ENCODE measurements around the gene LRRC46. TPM values are rescaled to one million over a fixed set of nuclear protein-coding genes. Genes with fewer than 3 reads are reported as not detected.

Gene LRRC46
- total RNA-seq, 1 donor = not detected

GRCh38 chr17:47813512-47814031, 17.9 kb upstream of the LRRC46 start:
- no peak overlapping the region for H3K4me3 ChIP-seq (ENCODE audit: low read depth, low read length)
- TF ChIP-seq CTCF (IDR thresholded peaks at IDR 0.05; ENCODE audit: insufficient read depth, low read length) = no peak
- DNase-seq (ENCODE audit: low read depth) = no peak

- no peak overlapping the region for H3K4me3 ChIP-seq (ENCODE audit: low read depth, low read length)
- DNase-seq (ENCODE audit: low read depth) = no peak
- TF ChIP-seq CTCF (IDR thresholded peaks at IDR 0.05; ENCODE audit: insufficient read depth, low read length) = no peak
Observed at GRCh38 chr17:47815106-47815918, 16.2 kb upstream of the LRRC46 start.

GRCh38 chr17:47816111-47816735, 15.2 kb upstream of the LRRC46 start:
- no peak overlapping the region for H3K4me3 ChIP-seq (ENCODE audit: low read depth, low read length)
- TF ChIP-seq CTCF (IDR thresholded peaks at IDR 0.05; ENCODE audit: insufficient read depth, low read length) = no peak
- DNase-seq (ENCODE audit: low read depth) = no peak

- no peak for TF ChIP-seq CTCF (IDR thresholded peaks at IDR 0.05; ENCODE audit: insufficient read depth, low read length)
- no peak for DNase-seq (ENCODE audit: low read depth)
- no peak overlapping the region for H3K4me3 ChIP-seq (ENCODE audit: low read depth, low read length)
Observed at GRCh38 chr17:47816947-47817346, 14.5 kb upstream of the LRRC46 start.

- no peak for TF ChIP-seq CTCF (IDR thresholded peaks at IDR 0.05; ENCODE audit: insufficient read depth, low read length)
- H3K4me3 ChIP-seq (ENCODE audit: low read depth, low read length) = no peak overlapping the region
- DNase-seq (ENCODE audit: low read depth) = no peak
Observed at GRCh38 chr17:47818002-47818695, 13.3 kb upstream of the LRRC46 start.

GRCh38 chr17:47819475-47819874, 12.0 kb upstream of the LRRC46 start:
- TF ChIP-seq CTCF (IDR thresholded peaks at IDR 0.05; ENCODE audit: insufficient read depth, low read length) = no peak
- DNase-seq (ENCODE audit: low read depth) = no peak
- H3K4me3 ChIP-seq (ENCODE audit: low read depth, low read length) = no peak overlapping the region

Data from fibroblast of the aortic adventitia (primary cell).